GM18511 (cell line): Measurements from ENCODE around the gene OXNAD1.

ENCODE experiments used
- ATAC-seq: cut with Tn5 transposase; IDR thresholded peaks from one replicate; pipeline ENCODE4 v1.9.1; 2021; ENCODE audit warnings: mild to moderate bottlenecking, moderate library complexity; ENCODE audit not compliant: unreplicated experiment

OXNAD1 gene

DNA sequence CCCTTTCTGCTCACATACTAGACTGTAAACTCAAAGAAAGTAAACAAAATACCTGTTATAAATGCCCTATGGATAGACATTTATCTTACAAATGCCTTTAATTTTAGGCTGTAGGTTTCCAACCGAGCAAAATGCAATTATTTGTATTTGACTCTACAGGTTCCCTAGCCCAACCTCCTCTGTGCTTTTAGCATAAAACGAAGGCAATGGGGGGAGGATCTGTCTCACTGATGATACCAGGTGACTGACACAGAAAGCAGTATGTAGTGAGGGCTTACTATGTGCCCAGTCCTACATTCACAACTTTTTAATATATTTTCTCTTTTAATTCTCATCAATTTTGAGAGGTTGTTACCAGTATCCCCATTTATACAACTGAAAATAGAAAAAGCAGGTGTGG is 87.4 kb downstream of the OXNAD1 start:
- no peak for ATAC-seq

DNA sequence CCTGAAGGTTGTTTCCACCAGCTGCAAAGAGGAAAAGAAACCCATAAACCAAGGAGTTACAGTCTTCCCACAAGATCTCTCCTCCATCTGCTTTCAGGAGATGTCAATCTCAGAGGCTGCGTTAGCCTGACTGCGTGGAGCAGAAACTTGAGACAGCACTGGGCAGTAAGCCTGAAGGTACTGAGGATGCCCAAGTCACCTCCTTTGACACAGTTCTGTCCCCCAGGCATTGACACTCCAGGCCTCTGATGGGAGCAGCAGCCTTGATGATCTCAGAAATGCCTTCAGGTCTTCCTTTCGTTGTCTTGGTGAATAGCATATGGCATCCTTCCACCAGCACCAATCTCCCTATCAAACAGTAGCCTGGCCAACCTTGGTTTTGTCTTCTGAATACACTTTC is 89.3 kb downstream of the OXNAD1 start:
- no peak for ATAC-seq
